HCT116 (cell line): Measurements from ENCODE around the gene DHRS11.

Experiments used
- POLR2AphosphoS5 ChIP-seq: IDR thresholded peaks from 2 replicates; pipeline ENCODE4 v1.6.1; 2011; ENCODE audit warnings: mild to moderate bottlenecking, low read depth, low read length, moderate library complexity
- SIN3A ChIP-seq: IDR thresholded peaks from 2 replicates; pipeline ENCODE4 v1.6.1; 2012; ENCODE audit warnings: low read depth
- TF ChIP-seq, protein P1 (sequence below), 3 experiments: fragments of 200-600 bp in 1 of 3; sonication (generic) in 1 of 3; IDR thresholded peaks in 2 of 3; conservative IDR thresholded peaks in 1 of 3; 2 replicates each; pipeline ENCODE4 v1.5.1; 2012 to 2017; ENCODE audit warnings: low read depth in 2 of 3, low read length in 2 of 3, antibody characterized with exemption in 1 of 3, borderline replicate concordance in 1 of 3, control low read depth in 1 of 3, mild to moderate bottlenecking in 1 of 3, mixed read lengths in 1 of 3, mixed run types in 1 of 3, moderate library complexity in 1 of 3; ENCODE audit not compliant: insufficient read depth in 1 of 3

DNA sequence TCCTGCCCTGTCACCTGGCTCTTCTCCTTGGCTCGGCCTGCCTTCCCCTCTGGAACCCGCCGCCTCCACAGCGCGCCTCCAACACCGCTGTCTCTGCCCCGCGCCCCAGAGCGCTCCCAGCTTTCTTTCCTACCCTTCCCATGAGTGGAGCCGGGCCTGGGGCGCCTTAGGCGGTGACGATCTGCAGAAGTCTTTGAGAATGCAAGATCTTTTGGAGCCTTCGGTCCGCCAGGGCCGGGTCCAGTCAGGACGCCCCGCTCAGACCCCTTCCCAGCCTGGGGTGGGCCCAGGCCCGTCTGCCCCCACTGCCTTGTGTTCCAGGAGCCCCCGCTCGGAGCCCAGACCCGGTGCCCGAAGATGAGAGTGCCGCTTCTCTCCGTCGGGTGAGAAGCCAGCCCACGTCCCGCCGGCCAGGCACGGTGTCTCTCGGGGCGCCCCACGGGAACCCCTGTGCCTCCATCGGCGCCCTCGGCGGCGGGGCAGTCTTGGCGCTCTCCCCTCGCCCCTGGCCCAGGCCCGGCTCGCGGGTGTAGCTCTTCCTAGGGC lies 49.7 kb downstream of the DHRS11 start:
- TF ChIP-seq POLR2AphosphoS5 (no peak), SIN3A (no peak)
- TF ChIP-seq, protein P1, sequence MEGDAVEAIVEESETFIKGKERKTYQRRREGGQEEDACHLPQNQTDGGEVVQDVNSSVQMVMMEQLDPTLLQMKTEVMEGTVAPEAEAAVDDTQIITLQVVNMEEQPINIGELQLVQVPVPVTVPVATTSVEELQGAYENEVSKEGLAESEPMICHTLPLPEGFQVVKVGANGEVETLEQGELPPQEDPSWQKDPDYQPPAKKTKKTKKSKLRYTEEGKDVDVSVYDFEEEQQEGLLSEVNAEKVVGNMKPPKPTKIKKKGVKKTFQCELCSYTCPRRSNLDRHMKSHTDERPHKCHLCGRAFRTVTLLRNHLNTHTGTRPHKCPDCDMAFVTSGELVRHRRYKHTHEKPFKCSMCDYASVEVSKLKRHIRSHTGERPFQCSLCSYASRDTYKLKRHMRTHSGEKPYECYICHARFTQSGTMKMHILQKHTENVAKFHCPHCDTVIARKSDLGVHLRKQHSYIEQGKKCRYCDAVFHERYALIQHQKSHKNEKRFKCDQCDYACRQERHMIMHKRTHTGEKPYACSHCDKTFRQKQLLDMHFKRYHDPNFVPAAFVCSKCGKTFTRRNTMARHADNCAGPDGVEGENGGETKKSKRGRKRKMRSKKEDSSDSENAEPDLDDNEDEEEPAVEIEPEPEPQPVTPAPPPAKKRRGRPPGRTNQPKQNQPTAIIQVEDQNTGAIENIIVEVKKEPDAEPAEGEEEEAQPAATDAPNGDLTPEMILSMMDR (IDR thresholded peaks at IDR 0.05 in 2 of 3, conservative IDR thresholded peaks at IDR 0.05 in 1 of 3; ENCODE audit: borderline replicate concordance in 1 of 3, insufficient read depth in 1 of 3, low read depth in 2 of 3, low read length in 2 of 3) = no peak
